H1 (cell line): ENCODE measurements around the gene ALOX5AP. TPM values are rescaled to one million over a fixed set of nuclear protein-coding genes. Genes with fewer than 3 reads are reported as not detected.

Experiments
- CTCF ChIA-PET: fragments of 300-600 bp; sonication (Branson Sonifier 250); formaldehyde crosslinking; loops from one replicate; lab custom pipeline; 2021; ENCODE audit not compliant: partially characterized antibody; lab: Charles Lee
- POLR2A ChIA-PET: fragments of 300-600 bp; sonication (Branson Sonifier 250); formaldehyde crosslinking; loops from one replicate; lab custom pipeline; 2021; ENCODE audit warnings: inconsistent platforms; ENCODE audit not compliant: partially characterized antibody; lab: Charles Lee
- DNase-seq, 2 experiments: peaks; one replicate each; pipeline versions ENCODE4 v3.0.0 to v3.0.0-alpha.2; 2010 to 2022; ENCODE audit warnings: low spot score in 2 of 2, low read depth in 1 of 2, mixed read lengths in 1 of 2
- FAIRE-seq: peaks from 2 replicates; lab custom pipeline; 2011; peaks lifted over from hg19 to GRCh38; lab: Jason Lieb, UNC
- H2AFZ ChIP-seq: 2 replicates; pipeline ENCODE4 v1.8.1; 2012; ENCODE audit warnings: low read length, inconsistent platforms
- H2AK5ac ChIP-seq: 2 replicates; pipeline ENCODE4 v1.6.1; 2013; ENCODE audit warnings: low read depth, low read length
- H2BK120ac ChIP-seq: replicated peaks from 2 replicates; pipeline ENCODE3; 2013; ENCODE audit warnings: low read depth, low read length, inconsistent platforms
- H2BK12ac ChIP-seq: 2 replicates; pipeline ENCODE4 v1.6.1; 2013; ENCODE audit warnings: low read depth, low read length
- H2BK15ac ChIP-seq: 2 replicates; pipeline ENCODE4 v1.6.1; 2013; ENCODE audit warnings: low read length
- H2BK20ac ChIP-seq: 2 replicates; pipeline ENCODE4 v1.6.1; 2013; ENCODE audit warnings: low read length
- H2BK5ac ChIP-seq: 2 replicates; pipeline ENCODE4 v1.6.1; 2013; ENCODE audit warnings: low read depth, low read length
- H3K14ac ChIP-seq: 2 replicates; pipeline ENCODE4 v1.6.1; 2013; ENCODE audit warnings: inconsistent platforms; ENCODE audit not compliant: insufficient read length
- H3K18ac ChIP-seq: 2 replicates; pipeline ENCODE4 v1.6.1; 2013; ENCODE audit warnings: low read length; ENCODE audit errors: extremely low read depth
- H3K23ac ChIP-seq: 2 replicates; pipeline ENCODE4 v1.6.1; 2013; ENCODE audit warnings: inconsistent platforms; ENCODE audit not compliant: insufficient read length
- H3K23me2 ChIP-seq: 2 replicates; pipeline ENCODE4 v1.6.1; 2013; ENCODE audit warnings: low read depth, low read length
- H3K27ac ChIP-seq: 2 replicates; pipeline ENCODE4 v1.6.1; 2011; ENCODE audit warnings: low read depth, low read length, inconsistent platforms
- H3K27me3 ChIP-seq, 4 experiments: replicated peaks in 1 of 4; 1 replicate in 1 of 4; 2 replicates in 3 of 4; pipeline versions ENCODE4 v1.6.1 to v1.8.1; 2011 to 2013; ENCODE audit warnings: low read length in 3 of 4, mild to moderate bottlenecking in 3 of 4, inconsistent platforms in 2 of 4, mixed read lengths in 2 of 4, moderate library complexity in 1 of 4; ENCODE audit not compliant: control insufficient read depth in 3 of 4, insufficient read depth in 3 of 4; ENCODE audit errors: extremely low read depth in 1 of 4
- H3K36me3 ChIP-seq, 4 experiments: 2 replicates each; pipeline versions ENCODE4 v1.6.1 to v1.8.1; 2011 to 2013; ENCODE audit warnings: mild to moderate bottlenecking in 4 of 4, low read length in 3 of 4, moderate library complexity in 2 of 4, control low read depth in 1 of 4, inconsistent platforms in 1 of 4; ENCODE audit not compliant: insufficient read depth in 4 of 4, control insufficient read depth in 2 of 4
- H3K4ac ChIP-seq: replicated peaks from 2 replicates; pipeline ENCODE3; 2013; ENCODE audit warnings: low read length, low read depth, mixed read lengths, inconsistent platforms; ENCODE audit not compliant: insufficient read length
- H3K4me1 ChIP-seq, 4 experiments: replicated peaks in 1 of 4; 1 replicate in 1 of 4; 2 replicates in 3 of 4; pipeline versions ENCODE4 v1.6.1 to v1.8.1; 2011 to 2013; ENCODE audit warnings: low read length in 3 of 4, inconsistent platforms in 2 of 4, mixed read lengths in 1 of 4; ENCODE audit not compliant: insufficient read depth in 4 of 4, control insufficient read depth in 3 of 4
- H3K4me2 ChIP-seq, 2 experiments: 2 replicates each; pipeline versions ENCODE4 v1.6.1 to v1.8.1; 2011 to 2013; ENCODE audit warnings: low read depth in 2 of 2, low read length in 2 of 2, control low read depth in 1 of 2, inconsistent platforms in 1 of 2, mild to moderate bottlenecking in 1 of 2; ENCODE audit not compliant: insufficient read depth in 1 of 2
- H3K4me3 ChIP-seq, 4 experiments: fragments of 200-600, 300-600 bp in 1 of 4; sonication (generic), shearing (Covaris generic), sonication (Bioruptor Twin) in 1 of 4; 2 replicates each; pipeline versions ENCODE4 v1.5.1 to v1.8.1; 2011 to 2016; ENCODE audit warnings: low read length in 4 of 4, low read depth in 3 of 4, control low read depth in 2 of 4, inconsistent platforms in 2 of 4, mild to moderate bottlenecking in 2 of 4, mixed read lengths in 1 of 4, moderate library complexity in 1 of 4; ENCODE audit not compliant: insufficient read depth in 2 of 4; ENCODE audit errors: extremely low read depth in 1 of 4
- H3K56ac ChIP-seq: replicated peaks from 2 replicates; pipeline ENCODE3; 2013; ENCODE audit warnings: low read depth, mild to moderate bottlenecking, mixed read lengths, low read length, inconsistent platforms; ENCODE audit not compliant: insufficient read length
- H3K79me1 ChIP-seq: 2 replicates; pipeline ENCODE4 v1.6.1; 2013; ENCODE audit warnings: low read depth, low read length, control low read depth
- H3K79me2 ChIP-seq, 2 experiments: 2 replicates each; pipeline versions ENCODE4 v1.6.1 to v1.8.1; 2012 to 2013; ENCODE audit warnings: low read length in 2 of 2, mild to moderate bottlenecking in 2 of 2, inconsistent platforms in 1 of 2; ENCODE audit not compliant: insufficient read depth in 2 of 2, control insufficient read depth in 1 of 2
- H3K9ac ChIP-seq, 4 experiments: replicated peaks in 1 of 4; 1 replicate in 1 of 4; 2 replicates in 3 of 4; pipeline versions ENCODE4 v1.6.1 to v1.8.1; 2011 to 2013; ENCODE audit warnings: low read depth in 3 of 4, low read length in 3 of 4, control low read depth in 2 of 4, mild to moderate bottlenecking in 2 of 4, moderate library complexity in 2 of 4, inconsistent platforms in 1 of 4; ENCODE audit errors: extremely low read depth in 1 of 4
- H3K9me3 ChIP-seq, 2 experiments: 2 replicates each; pipeline versions ENCODE4 v1.6.1 to v1.8.1; 2012 to 2013; ENCODE audit warnings: mild to moderate bottlenecking in 2 of 2, moderate library complexity in 2 of 2, control low read depth in 1 of 2, inconsistent platforms in 1 of 2, low read depth in 1 of 2, low read length in 1 of 2, mixed read lengths in 1 of 2; ENCODE audit not compliant: insufficient read depth in 2 of 2
- H4K20me1 ChIP-seq, 2 experiments: replicated peaks in 1 of 2; 2 replicates each; pipeline versions ENCODE3 to v1.8.1; 2011 to 2013; ENCODE audit warnings: inconsistent platforms in 2 of 2, low read length in 2 of 2, mild to moderate bottlenecking in 1 of 2; ENCODE audit not compliant: insufficient read depth in 2 of 2, control insufficient read depth in 1 of 2
- H4K5ac ChIP-seq: 2 replicates; pipeline ENCODE4 v1.6.1; 2013; ENCODE audit warnings: low read length, low read depth, mixed read lengths, inconsistent platforms; ENCODE audit not compliant: insufficient read length
- H4K8ac ChIP-seq: 2 replicates; pipeline ENCODE4 v1.8.0; 2013; ENCODE audit warnings: mild to moderate bottlenecking, moderate library complexity, low read length, inconsistent platforms; ENCODE audit not compliant: insufficient read depth; ENCODE audit errors: extremely low read depth
- H4K91ac ChIP-seq: replicated peaks from 2 replicates; pipeline ENCODE3; 2013; ENCODE audit warnings: low read length, mixed read lengths, inconsistent platforms; ENCODE audit not compliant: insufficient read length
- BCL11A ChIP-seq, 2 experiments: IDR thresholded peaks; one replicate each; pipeline ENCODE4 v1.6.1; 2011; ENCODE audit warnings: low read depth in 2 of 2, low read length in 2 of 2, mild to moderate bottlenecking in 2 of 2
- CBX5 ChIP-seq: fragments of 300-800, 300-1000 bp; sonication (generic); IDR thresholded peaks from 2 replicates; pipeline ENCODE4 v1.7.1; 2016; ENCODE audit warnings: antibody characterized with exemption, low read length, low read depth
- CTBP2 ChIP-seq: IDR thresholded peaks from 2 replicates; pipeline ENCODE4 v1.7.0; 2011; ENCODE audit warnings: borderline replicate concordance, mild to moderate bottlenecking, moderate library complexity, mixed read lengths, low read length; ENCODE audit not compliant: insufficient read depth, insufficient read length
- GABPA ChIP-seq: IDR thresholded peaks from 2 replicates; pipeline ENCODE4 v1.6.1; 2011; ENCODE audit warnings: mild to moderate bottlenecking, low read length, moderate library complexity, borderline replicate concordance; ENCODE audit not compliant: insufficient read depth
- KDM5A ChIP-seq: fragments of 200-600 bp; IDR thresholded peaks from 2 replicates; pipeline ENCODE4 v1.7.1; 2012; ENCODE audit warnings: mild to moderate bottlenecking, low read length, inconsistent platforms, mixed read lengths
- NANOG ChIP-seq: IDR thresholded peaks from 2 replicates; pipeline ENCODE4 v1.6.1; 2011; ENCODE audit warnings: low read length, low read depth, mild to moderate bottlenecking, inconsistent platforms; ENCODE audit not compliant: insufficient read depth, poor library complexity, severe bottlenecking
- POLR2A ChIP-seq, 2 experiments: IDR thresholded peaks; 1 replicate in 1 of 2; 2 replicates in 1 of 2; pipeline ENCODE4 v1.6.1; 2011; ENCODE audit warnings: low read depth in 2 of 2, low read length in 2 of 2, mild to moderate bottlenecking in 2 of 2; ENCODE audit errors: control extremely low read depth in 1 of 2
- SIRT6 ChIP-seq: IDR thresholded peaks from one replicate; pipeline ENCODE4 v1.7.1; 2012; ENCODE audit warnings: low read length, inconsistent platforms
- SUZ12 ChIP-seq: fragments of 200-600 bp; sonication (generic); IDR thresholded peaks from 2 replicates; pipeline ENCODE4 v1.6.1; 2012; ENCODE audit warnings: mild to moderate bottlenecking, inconsistent platforms, low read length, moderate library complexity, mixed read lengths
- WGBS, 2 experiments: shearing (Covaris generic) in 1 of 2; methylation state at CpG; one replicate each; pipeline versions ENCODE4 v1.1.6 to v1.1.7; 2013 to 2015; ENCODE audit warnings: low lambda C conversion rate in 2 of 2, mixed read lengths in 2 of 2, inconsistent platforms in 1 of 2, low coverage in 1 of 2, missing lambda C conversion rate in 1 of 2; ENCODE audit not compliant: insufficient replicate concordance in 2 of 2, insufficient coverage in 1 of 2, insufficient read length in 1 of 2; ENCODE audit errors: extremely low coverage in 1 of 2, missing lambda C conversion rate in 1 of 2; 5-methylcytosine and 5-hydroxymethylcytosine counted together
- polyA plus RNA-seq, 7 experiments: library from polyadenylated mRNA; depleted of rRNA in 3 of 7; stranded (reverse) in 5 of 7; unstranded in 2 of 7; fragments of >200 nt in 5 of 7; fragments of 200-250 nt in 2 of 7; gene quantifications; 1 replicate in 5 of 7; 2 replicates in 1 of 7; 4 replicates in 1 of 7; pipeline versions ENCODE4 v1.2.1 to v1.2.3, GENCODE V29; 2011 to 2013; ENCODE audit warnings: missing spikeins in 2 of 7, mixed read lengths in 2 of 7
- total RNA-seq: library from RNA; stranded (reverse); fragmentation: NEBNext Ultra II Directional; extraction: Animal tissue kit (Norgen Biotek cat#: 25700); gene quantifications from 2 replicates; pipeline ENCODE4 v1.2.1, GENCODE V29; 2021

The ALOX5AP gene
- total and polyA plus RNA-seq, 2 of the 8 experiments (the other 6 are each of a cell fraction or from before 2014, with no cell fraction given), result not detected

GRCh38 chr13:30763786-30764413 is 28.6 kb downstream of the ALOX5AP start:
- 82% methylated on average over 8 of the region's 8 CpGs; no CpG with 5 or more reads in 1 of the 2 experiments for WGBS, 2 experiments
- H4K8ac ChIP-seq, result no peak overlapping the region
- no peak overlapping the region for H2AFZ ChIP-seq
- H3K36me3 ChIP-seq, result no peaks in the 10 kb centered on the region
- H2BK15ac ChIP-seq, result no peak overlapping the region
- ChIA-PET POLR2A (no interaction called here), CTCF (interaction anchor here (1.3 to 1.5 kb wide), 2 partner anchors 11 to 28 kb away, joined by 3 to 5 read pairs; no protein-coding TSS in a partner anchor)
- no peak overlapping the region for H3K23ac ChIP-seq
- no peak overlapping the region for H3K14ac ChIP-seq
- H4K91ac ChIP-seq, result no peak overlapping the region
- no peak overlapping the region for H2BK120ac ChIP-seq
- H4K5ac ChIP-seq, result no peak overlapping the region
- H3K4me1 ChIP-seq, result no peaks in the 10 kb centered on the region
- H3K18ac ChIP-seq, result no peak overlapping the region
- no peak overlapping the region for H2BK20ac ChIP-seq
- DNase-seq (no peak), FAIRE-seq (no peak)
- H3K4me2 ChIP-seq, result no peak overlapping the region
- no peaks in the 10 kb centered on the region for H3K79me2 ChIP-seq
- H3K4ac ChIP-seq, result no peak overlapping the region
- H3K27me3 ChIP-seq, result no peaks in the 10 kb centered on the region
- no peaks in the 10 kb centered on the region for H4K20me1 ChIP-seq
- no peak overlapping the region for H3K9ac ChIP-seq
- no peaks in the 10 kb centered on the region for H3K79me1 ChIP-seq
- no peaks in the 10 kb centered on the region for H3K23me2 ChIP-seq
- H3K4me3 ChIP-seq, result no peak overlapping the region
- H3K56ac ChIP-seq, result no peak overlapping the region
- H3K9me3 ChIP-seq, result no peaks in the 10 kb centered on the region
- no peak overlapping the region for H3K27ac ChIP-seq
- H2BK5ac ChIP-seq, result no peak overlapping the region
- no peak overlapping the region for H2AK5ac ChIP-seq
- H2BK12ac ChIP-seq, result no peak overlapping the region
- no peak for TF ChIP-seq BCL11A (IDR thresholded peaks at IDR 0.05; ENCODE audit: low read depth in 2 of 2, low read length in 2 of 2)
- no peak for TF ChIP-seq CTBP2
- no peak for TF ChIP-seq POLR2A (IDR thresholded peaks at IDR 0.05; ENCODE audit: control extremely low read depth in 1 of 2, low read depth in 2 of 2, low read length in 2 of 2)
- no peak for TF ChIP-seq NANOG
- TF ChIP-seq SUZ12, result no peak
- TF ChIP-seq GABPA, result no peak
- TF ChIP-seq SIRT6, result no peak
- TF ChIP-seq KDM5A, result no peak
- TF ChIP-seq CBX5, result no peak
